Trophoblast cell (in vitro differentiated cells and primary cell): Measurements from ENCODE around the gene RNFT1.
"Not testable (repeated sequence)": the region's sequence is repeated elsewhere in the genome, so short reads cannot be mapped to it uniquely, and the experiment has no call there.

ENCODE experiments used
- DNase-seq, 2 donors: peaks; one replicate each; pipeline ENCODE4 v3.0.0-alpha.2; 2016
- H2AFZ ChIP-seq: 2 replicates; pipeline ENCODE4 v1.6.1; 2013; ENCODE audit warnings: low read length, moderate library complexity, mild to moderate bottlenecking; ENCODE audit not compliant: insufficient read depth, poor library complexity
- H2AK5ac ChIP-seq: 2 replicates; pipeline ENCODE4 v1.6.1; 2013; ENCODE audit warnings: mild to moderate bottlenecking, low read length
- H2BK120ac ChIP-seq: 2 replicates; pipeline ENCODE4 v1.6.1; 2013; ENCODE audit warnings: low read length, mild to moderate bottlenecking, moderate library complexity; ENCODE audit not compliant: insufficient read depth, poor library complexity
- H2BK12ac ChIP-seq: 2 replicates; pipeline ENCODE4 v1.6.1; 2013; ENCODE audit warnings: mild to moderate bottlenecking, low read length, moderate library complexity
- H2BK5ac ChIP-seq: 2 replicates; pipeline ENCODE4 v1.6.1; 2013; ENCODE audit warnings: low read length, low read depth, moderate library complexity, mild to moderate bottlenecking; ENCODE audit not compliant: poor library complexity
- H3K14ac ChIP-seq: 2 replicates; pipeline ENCODE4 v1.6.1; 2013; ENCODE audit warnings: mild to moderate bottlenecking, low read length
- H3K18ac ChIP-seq: 2 replicates; pipeline ENCODE4 v1.6.1; 2013; ENCODE audit warnings: mild to moderate bottlenecking, low read length
- H3K23ac ChIP-seq: 2 replicates; pipeline ENCODE4 v1.6.1; 2013; ENCODE audit warnings: low read length
- H3K27ac ChIP-seq: 2 replicates; pipeline ENCODE4 v1.5.1; 2013; ENCODE audit warnings: low read depth, mild to moderate bottlenecking, inconsistent platforms, low read length, moderate library complexity
- H3K27me3 ChIP-seq: 2 replicates; pipeline ENCODE4 v1.6.1; 2013; ENCODE audit warnings: inconsistent platforms, mild to moderate bottlenecking, low read length, moderate library complexity; ENCODE audit not compliant: insufficient read depth
- H3K36me3 ChIP-seq, 2 experiments: 1 replicate in 1 of 2; 2 replicates in 1 of 2; pipeline ENCODE4 v1.6.1; 2013; ENCODE audit warnings: low read length in 2 of 2, mild to moderate bottlenecking in 2 of 2, moderate library complexity in 1 of 2; ENCODE audit not compliant: insufficient read depth in 2 of 2, control insufficient read depth in 1 of 2
- H3K4ac ChIP-seq: 2 replicates; pipeline ENCODE4 v1.6.1; 2013; ENCODE audit warnings: low read depth, mild to moderate bottlenecking, low read length, moderate library complexity
- H3K4me1 ChIP-seq, 2 experiments: 1 replicate in 1 of 2; 2 replicates in 1 of 2; pipeline ENCODE4 v1.6.1; 2013; ENCODE audit warnings: low read length in 2 of 2, mild to moderate bottlenecking in 2 of 2, moderate library complexity in 1 of 2; ENCODE audit not compliant: insufficient read depth in 2 of 2, control insufficient read depth in 1 of 2
- H3K4me2 ChIP-seq: 2 replicates; pipeline ENCODE4 v1.6.1; 2013; ENCODE audit warnings: inconsistent platforms, mild to moderate bottlenecking, low read length, moderate library complexity
- H3K4me3 ChIP-seq: 2 replicates; pipeline ENCODE4 v1.5.1; 2013; ENCODE audit warnings: mild to moderate bottlenecking, low read depth, low read length, inconsistent platforms
- H3K79me1 ChIP-seq: one replicate; pipeline ENCODE4 v1.6.1; 2013; ENCODE audit warnings: low read length
- H3K79me2 ChIP-seq: 2 replicates; pipeline ENCODE4 v1.6.1; 2013; ENCODE audit warnings: low read length, mild to moderate bottlenecking; ENCODE audit not compliant: control insufficient read depth, insufficient read depth, poor library complexity
- H3K9ac ChIP-seq: 2 replicates; pipeline ENCODE4 v1.6.1; 2013; ENCODE audit warnings: mild to moderate bottlenecking, low read length
- H3K9me3 ChIP-seq: 2 replicates; pipeline ENCODE4 v1.6.1; 2013; ENCODE audit warnings: low read depth, mild to moderate bottlenecking, control low read depth, inconsistent platforms, low read length; ENCODE audit not compliant: insufficient read depth
- H4K12ac ChIP-seq: 2 replicates; pipeline ENCODE4 v1.6.1; 2013; ENCODE audit warnings: low read depth, mild to moderate bottlenecking, low read length, moderate library complexity
- H4K8ac ChIP-seq: 2 replicates; pipeline ENCODE4 v1.6.1; 2013; ENCODE audit warnings: low read depth, mild to moderate bottlenecking, low read length, moderate library complexity
- H4K91ac ChIP-seq: one replicate; pipeline ENCODE4 v1.6.1; 2013; ENCODE audit warnings: low read depth, mild to moderate bottlenecking, low read length, moderate library complexity
- WGBS: extraction: QIAGEN DNeasy Blood & Tissue Kit; methylation state at CpG from one replicate; pipeline ENCODE4 v1.1.7; 2013; ENCODE audit warnings: missing lambda C conversion rate; ENCODE audit not compliant: insufficient read length, insufficient coverage; ENCODE audit errors: extremely low coverage; 5-methylcytosine and 5-hydroxymethylcytosine counted together

RNFT1 gene

GRCh38 chr17:60004561-60004960 lies 40.0 kb upstream of the RNFT1 start:
- H3K9me3 ChIP-seq, H3K79me1 ChIP-seq, H3K9ac ChIP-seq, H3K18ac ChIP-seq, H2BK5ac ChIP-seq, H3K14ac ChIP-seq, H3K4me1 ChIP-seq, H3K36me3 ChIP-seq, H4K8ac ChIP-seq, H3K4me2 ChIP-seq, H3K23ac ChIP-seq, H3K27me3 ChIP-seq, H3K4me3 ChIP-seq, H4K12ac ChIP-seq, H4K91ac ChIP-seq, H3K4ac ChIP-seq, H2BK12ac ChIP-seq, H2AK5ac ChIP-seq, H2BK120ac ChIP-seq, DNase-seq, H2AFZ ChIP-seq, H3K27ac ChIP-seq, H3K79me2 ChIP-seq: not testable (repeated sequence)
- no CpG with 5 or more reads among the region's 5 CpGs for WGBS

DNA sequence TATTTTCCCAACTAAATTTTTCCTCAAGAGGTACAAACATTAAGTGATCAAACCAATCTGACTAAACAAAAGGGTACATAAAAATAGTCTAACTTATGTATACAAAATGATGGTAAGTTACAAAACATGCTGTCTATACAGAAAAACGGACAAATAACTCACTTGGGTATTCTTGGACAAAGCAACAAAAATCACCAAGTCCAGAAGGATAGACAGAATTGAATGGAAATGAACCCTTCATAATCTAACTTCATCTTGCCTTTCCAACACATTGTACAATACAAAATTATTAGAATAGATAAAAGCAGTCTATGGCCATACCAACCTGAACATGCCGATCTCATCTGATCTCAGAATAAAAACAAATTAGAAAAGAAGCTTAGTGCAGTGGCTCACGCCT lies 37.9 kb upstream of the RNFT1 start:
- no CpG with 5 or more reads among the region's 3 CpGs for WGBS

DNA sequence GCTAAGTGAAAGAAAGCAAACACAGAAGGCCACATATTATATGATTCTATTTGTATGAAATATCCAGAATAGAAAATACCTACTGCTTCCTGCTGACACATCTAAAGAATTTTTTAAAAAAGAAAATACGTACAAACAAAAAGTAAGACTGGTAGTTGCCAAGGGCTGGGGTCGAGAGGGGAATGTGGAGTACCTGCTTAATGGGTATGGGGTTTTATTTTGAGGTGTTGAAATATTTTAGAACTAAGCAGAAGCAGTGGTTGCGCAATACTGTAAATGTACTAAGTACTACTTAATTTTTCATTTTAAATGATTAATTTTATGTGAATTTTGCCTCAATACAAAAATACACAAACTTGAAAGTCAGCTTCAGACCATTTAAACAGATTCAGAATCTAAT lies 32.1 kb upstream of the RNFT1 start:
- H4K91ac ChIP-seq, H4K8ac ChIP-seq, H3K4me2 ChIP-seq, H3K36me3 ChIP-seq, H3K23ac ChIP-seq, H2BK120ac ChIP-seq, H2AK5ac ChIP-seq, H3K18ac ChIP-seq, H2AFZ ChIP-seq, H3K9ac ChIP-seq, DNase-seq, H3K79me2 ChIP-seq, H2BK12ac ChIP-seq, H3K4ac ChIP-seq, H2BK5ac ChIP-seq, H3K9me3 ChIP-seq, H3K14ac ChIP-seq, H4K12ac ChIP-seq, H3K79me1 ChIP-seq, H3K27ac ChIP-seq, H3K27me3 ChIP-seq, H3K4me1 ChIP-seq, H3K4me3 ChIP-seq: not testable (repeated sequence)
- no CpG with 5 or more reads among the region's 3 CpGs for WGBS

More for the DNA sequence above, 37.9 kb upstream of the RNFT1 start:
- not testable (repeated sequence) for H2BK12ac ChIP-seq, H4K12ac ChIP-seq, H3K4ac ChIP-seq, H3K9me3 ChIP-seq, H3K14ac ChIP-seq, H2AFZ ChIP-seq, H2BK120ac ChIP-seq, H2BK5ac ChIP-seq, H2AK5ac ChIP-seq, H3K23ac ChIP-seq, H3K4me3 ChIP-seq, H3K36me3 ChIP-seq, DNase-seq, H3K79me2 ChIP-seq, H4K8ac ChIP-seq, H3K9ac ChIP-seq, H3K27me3 ChIP-seq, H3K4me2 ChIP-seq, H3K18ac ChIP-seq, H3K4me1 ChIP-seq, H3K79me1 ChIP-seq, H3K27ac ChIP-seq, H4K91ac ChIP-seq

DNA sequence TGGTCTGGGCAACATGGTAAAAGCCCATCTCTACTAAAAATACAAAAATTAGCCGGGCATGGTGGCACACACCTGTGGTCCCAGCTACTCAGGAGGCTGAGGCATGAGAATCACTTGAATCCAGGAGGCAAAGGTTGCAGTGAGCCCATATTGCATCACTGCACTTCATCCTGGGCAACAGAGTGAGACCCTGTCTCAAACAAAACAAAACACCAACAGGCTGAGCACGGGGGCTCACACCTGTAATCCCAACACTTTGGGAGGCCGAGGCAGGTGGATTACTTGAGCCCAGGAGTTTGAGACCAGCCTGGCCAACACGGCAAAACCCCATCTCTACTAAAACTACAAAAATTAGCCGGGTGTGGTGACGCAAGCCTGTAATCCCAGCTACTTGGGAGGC lies 10.6 kb upstream of the RNFT1 start:
- H4K12ac ChIP-seq, H3K36me3 ChIP-seq: not testable (repeated sequence)

More for the DNA sequence above, 10.6 kb upstream of the RNFT1 start:
- H4K91ac ChIP-seq, H3K79me2 ChIP-seq, H3K4me2 ChIP-seq, H3K27me3 ChIP-seq, H3K14ac ChIP-seq, H2BK5ac ChIP-seq, H3K4me1 ChIP-seq, DNase-seq, H4K8ac ChIP-seq, H3K9ac ChIP-seq, H3K27ac ChIP-seq, H3K18ac ChIP-seq, H2BK12ac ChIP-seq, H3K79me1 ChIP-seq, H3K23ac ChIP-seq, H2BK120ac ChIP-seq, H3K4me3 ChIP-seq, H3K9me3 ChIP-seq, H3K4ac ChIP-seq, H2AFZ ChIP-seq, H2AK5ac ChIP-seq: not testable (repeated sequence)
- no CpG with 5 or more reads among the region's 6 CpGs for WGBS
